Stimulated activated CD8-positive, alpha-beta memory T cell treated with anti-CD3 and anti-CD28 coated beads, Interleukin-15, amount 100 ng/mL, for 1 hour (primary cell): ENCODE measurements around the gene NTHL1.

Experiments
- DNase-seq: peaks from one replicate; pipeline ENCODE4 v3.0.0-alpha.2; 2020; ENCODE audit warnings: low read depth

The NTHL1 gene

GRCh38 chr16:2008009-2008526 is 39.6 kb downstream of the NTHL1 start:
- no peak for DNase-seq

GRCh38 chr16:2007081-2007836 is 40.4 kb downstream of the NTHL1 start:
- DNase-seq, result no peak

DNA sequence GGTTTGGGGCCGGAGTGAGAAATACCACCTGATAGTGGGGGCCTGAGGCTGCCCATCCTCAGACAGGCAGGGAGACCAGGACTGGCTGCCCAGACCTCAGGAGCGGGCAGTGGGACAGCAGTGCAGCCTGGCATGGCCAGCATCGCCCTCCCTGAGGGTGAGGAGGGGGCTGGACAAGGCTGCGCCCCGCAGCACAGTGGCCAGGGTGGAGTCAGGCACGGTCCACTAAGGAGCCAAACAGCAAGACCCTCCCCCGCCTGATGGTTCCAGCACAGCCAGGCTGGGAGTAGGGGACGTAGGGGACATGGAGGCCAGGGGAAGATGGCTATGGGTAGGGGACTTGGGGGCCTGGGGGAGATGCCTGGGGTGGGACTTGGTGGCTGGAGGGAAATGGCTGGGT is 41.3 kb downstream of the NTHL1 start:
- no peak for DNase-seq

- no peak for DNase-seq
Measured at GRCh38 chr16:2005646-2006045, 42.0 kb downstream of the NTHL1 start.

DNA sequence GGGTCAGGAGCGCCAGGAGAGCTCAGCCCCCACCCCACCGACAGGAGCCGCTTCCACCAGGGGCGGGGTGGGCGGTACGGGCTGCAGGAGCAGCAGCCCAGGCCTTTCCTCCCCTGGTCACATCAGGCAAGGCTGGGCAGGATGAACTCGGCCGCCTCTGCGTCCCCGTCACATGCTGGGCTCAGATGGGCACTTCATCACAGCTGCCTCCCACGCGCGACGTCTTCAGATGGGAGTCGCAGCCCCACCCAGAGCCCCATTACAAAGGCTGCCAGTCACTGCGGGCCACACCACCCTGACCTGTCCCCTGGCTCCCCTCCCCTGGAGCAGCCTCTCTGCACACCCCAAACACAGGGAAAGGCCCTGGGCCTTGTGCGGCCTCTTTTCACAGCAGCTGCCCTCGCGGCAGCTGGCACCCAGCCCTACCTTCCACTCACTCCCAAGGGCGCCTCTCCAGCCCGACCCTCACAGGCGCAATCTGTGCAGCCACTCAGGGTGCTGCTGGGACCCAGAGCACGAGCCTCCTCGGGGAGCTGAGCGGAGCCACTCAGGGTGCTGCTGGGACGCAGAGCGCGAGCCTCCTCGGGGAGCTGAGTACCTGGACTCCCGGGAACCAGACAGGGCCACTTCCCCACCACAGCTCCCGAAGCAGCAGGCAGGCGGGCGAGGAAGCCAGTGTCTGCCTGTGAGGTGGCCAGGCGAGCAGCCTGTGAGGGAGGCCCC is 42.7 kb downstream of the NTHL1 start:
- DNase-seq, result no peak

GRCh38 chr16:2003827-2004641 is 43.6 kb downstream of the NTHL1 start:
- DNase-seq, result peak; percentile 65

GRCh38 chr16:2003231-2003826 is 44.3 kb downstream of the NTHL1 start:
- no peak for DNase-seq

DNA sequence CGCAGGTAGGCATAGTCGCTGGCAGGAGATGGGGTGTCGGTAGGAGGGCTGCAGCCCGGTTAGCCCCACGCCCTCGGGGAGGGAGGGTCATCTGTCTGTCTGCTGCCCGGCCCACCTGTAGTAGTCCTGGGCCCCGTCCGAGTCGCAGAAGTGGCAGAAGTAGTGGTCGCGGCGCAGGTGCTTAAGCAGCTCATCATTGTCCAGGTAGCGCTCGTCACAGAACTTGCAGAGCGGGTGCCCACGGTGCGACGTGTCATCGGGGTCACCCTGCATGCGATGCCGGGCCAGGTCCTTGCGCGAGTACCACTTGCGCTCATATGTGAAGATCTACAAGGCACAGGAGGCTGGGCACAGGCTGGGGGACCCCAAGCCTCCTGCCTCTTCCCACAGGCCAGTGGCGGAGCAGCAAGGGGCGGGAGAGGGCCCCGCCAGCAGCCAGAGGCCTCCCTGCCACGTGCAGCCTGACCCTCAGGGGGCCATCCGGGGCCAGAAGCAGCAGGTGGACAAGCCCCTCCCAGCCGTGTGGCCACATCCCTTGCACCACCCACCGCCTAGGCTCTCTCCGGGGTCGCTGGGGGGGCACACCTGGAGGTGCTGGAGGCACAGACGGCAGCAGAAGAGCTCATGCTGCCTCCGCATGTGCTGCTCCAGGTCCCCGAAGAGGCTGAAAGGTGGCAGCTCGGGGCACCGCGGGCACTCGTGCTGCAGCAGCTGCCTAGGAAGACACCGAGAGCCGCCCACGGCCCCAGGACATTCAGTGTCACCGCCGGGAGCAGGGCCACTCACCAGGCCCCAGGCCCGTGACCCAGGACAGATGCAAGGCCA is 45.0 kb downstream of the NTHL1 start:
- no peak for DNase-seq

DNA sequence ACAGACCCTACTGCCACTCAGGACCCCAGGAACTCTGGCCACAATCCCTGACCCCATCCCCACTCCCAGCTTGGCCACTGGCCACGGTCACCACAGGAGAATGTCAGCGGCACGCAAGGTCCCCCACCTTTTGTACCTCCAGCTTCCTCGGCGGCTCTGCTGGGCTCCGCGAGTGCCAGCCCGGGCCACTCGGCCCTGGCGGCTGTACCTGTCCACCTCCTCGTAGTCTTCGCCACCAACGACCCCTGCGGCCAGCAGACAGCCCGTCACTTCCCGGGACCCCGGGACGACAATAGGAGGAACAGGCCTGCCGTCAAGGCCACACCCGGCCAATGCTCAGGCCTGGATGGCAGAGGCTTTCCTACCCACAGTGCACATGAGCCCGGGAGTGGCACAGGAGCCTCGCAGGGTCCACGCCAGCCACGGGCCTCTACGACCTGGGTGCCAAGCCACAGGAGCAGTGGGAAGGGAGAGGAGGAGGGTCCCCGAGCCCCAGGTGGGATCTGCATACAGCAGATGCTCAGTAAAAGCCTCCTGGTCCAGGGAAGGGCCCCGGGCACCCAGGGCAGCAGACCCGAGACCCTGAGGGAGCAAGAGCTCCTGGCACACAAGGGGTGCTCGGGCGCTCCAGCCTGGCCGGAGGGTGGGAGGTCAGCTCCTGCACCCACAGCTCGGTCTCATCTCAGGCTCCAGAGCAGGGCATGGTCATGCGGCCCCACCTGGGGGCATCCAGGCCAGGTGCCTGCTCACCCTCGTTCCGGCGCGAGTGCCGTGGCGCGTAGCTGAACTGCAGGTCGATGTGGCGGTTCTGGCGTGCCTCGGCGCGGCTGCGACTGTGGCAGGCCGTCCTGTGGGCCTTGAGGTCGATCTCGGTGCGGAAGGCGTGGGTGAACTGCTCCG is 45.9 kb downstream of the NTHL1 start:
- DNase-seq, result no peak

DNA sequence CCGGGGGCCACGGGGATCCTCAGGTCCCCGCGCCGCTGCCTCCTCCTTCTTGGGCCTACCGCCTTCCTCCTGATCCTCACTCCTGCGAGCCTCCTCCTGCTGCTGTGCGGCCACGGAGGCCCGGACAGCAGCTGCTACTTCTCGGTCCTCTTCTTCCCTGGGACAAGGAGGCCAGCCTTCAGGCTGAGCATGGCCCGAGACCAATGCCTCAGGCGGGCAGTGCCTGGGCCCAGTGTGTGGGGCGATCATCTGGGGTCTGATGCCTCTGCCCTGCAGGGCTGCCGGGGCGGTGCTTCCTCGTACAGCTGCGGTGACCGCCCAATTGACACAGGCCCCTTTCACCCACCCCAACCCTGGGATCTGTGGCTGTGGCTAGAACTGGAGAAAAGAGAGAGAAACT is 46.6 kb downstream of the NTHL1 start:
- no peak for DNase-seq

DNA sequence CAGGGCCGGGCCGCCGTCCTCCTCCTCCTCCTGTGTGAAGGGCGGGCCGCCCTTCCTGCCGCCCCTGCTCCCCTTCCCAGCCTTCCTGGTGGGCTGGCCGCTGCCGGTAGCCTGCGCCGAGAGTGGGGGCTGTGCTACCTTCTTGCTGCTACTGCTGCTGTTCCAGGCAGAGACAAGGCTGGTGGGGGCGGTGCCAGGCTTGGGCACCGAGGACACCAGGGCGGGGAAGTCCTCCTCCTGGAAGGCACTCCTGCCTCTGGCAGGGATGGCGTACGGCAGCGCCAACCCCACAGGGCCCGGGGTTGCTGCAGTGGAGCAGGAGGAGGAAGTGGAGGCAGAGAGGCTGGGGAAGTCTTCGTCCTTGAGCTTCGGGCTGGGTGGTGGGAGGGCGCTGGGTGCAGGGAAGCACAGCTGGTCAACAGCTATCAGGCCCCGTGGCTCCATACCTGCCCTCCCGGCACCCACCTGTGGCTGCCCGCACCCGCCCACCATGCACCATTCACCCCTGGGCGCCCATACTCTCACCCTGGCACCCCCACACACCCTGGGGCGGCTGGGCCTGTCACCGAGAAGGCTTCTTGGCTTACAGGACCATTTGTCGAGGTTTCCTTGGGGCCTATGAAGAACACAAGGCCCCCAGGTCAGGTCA is 47.6 kb downstream of the NTHL1 start:
- no peak for DNase-seq

GRCh38 chr16:1998852-1999801 is 48.5 kb downstream of the NTHL1 start:
- DNase-seq, result no peak

DNA sequence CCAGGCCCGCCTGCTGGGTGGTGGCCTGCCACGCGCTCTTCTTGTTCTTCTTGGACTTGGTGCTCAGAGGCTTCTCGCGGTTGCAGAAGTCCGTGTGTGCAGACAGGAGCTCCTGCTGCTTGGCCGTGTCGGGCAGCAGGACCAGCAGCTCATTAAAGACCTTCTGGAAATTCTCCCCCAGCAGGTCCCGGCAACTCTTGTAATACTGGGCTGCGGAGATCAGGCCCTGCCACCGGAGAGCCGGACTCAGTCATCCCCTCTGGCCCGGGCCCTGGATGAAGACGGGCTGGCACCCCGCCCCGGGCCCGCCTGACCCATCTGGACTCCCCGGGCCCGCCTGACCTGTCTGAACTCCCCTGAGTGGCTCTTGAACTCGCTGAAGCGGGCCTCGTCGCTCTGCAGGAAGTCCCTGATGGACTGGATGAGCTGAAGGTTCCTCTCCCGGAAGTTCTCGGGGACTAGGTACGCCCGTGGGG is 49.2 kb downstream of the NTHL1 start:
- no peak for DNase-seq

DNA sequence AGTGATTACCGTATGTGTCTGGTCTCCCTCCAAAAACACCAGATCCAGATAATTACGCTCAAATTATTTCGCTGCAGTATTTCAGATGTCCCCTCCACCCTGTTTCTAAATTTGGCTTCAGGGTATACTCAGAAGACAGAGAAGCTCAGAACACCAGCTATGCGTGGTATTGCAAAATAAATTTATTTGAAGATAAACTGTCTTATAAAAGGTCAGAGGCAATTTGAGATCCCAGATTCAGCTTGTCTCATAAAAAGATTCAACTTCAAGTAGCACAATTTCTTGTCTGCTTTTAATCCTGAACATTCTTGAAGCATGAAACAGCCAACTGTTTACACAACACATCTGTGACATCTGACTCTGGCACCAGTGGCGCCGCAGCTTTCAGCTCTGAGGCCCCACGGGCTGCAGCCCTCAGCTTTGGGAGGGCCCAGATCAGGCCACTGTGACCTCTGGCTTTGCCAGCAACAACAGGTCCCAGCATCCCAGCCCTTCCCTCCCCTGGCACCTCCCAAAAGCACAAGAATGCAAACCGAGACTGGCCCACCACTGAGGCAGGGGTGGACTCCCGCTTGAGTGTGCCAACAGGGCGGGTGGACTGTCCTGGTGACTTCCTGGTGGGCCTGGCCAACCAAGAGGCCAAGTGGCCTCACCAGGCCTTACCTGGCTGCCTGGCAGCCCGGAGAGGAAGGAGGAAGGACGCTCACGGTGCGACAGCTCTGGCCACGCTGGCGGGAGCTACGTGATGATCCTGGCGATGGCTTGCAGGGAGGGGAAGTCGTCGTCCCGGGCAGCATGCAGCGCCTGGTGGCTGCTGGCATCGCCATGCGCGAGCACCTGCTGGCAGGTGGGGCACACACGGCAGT is 49.9 kb downstream of the NTHL1 start:
- DNase-seq, result no peak

- DNase-seq, result no peak
Measured at GRCh38 chr16:1993731-1994131, 53.9 kb downstream of the NTHL1 start.

DNA sequence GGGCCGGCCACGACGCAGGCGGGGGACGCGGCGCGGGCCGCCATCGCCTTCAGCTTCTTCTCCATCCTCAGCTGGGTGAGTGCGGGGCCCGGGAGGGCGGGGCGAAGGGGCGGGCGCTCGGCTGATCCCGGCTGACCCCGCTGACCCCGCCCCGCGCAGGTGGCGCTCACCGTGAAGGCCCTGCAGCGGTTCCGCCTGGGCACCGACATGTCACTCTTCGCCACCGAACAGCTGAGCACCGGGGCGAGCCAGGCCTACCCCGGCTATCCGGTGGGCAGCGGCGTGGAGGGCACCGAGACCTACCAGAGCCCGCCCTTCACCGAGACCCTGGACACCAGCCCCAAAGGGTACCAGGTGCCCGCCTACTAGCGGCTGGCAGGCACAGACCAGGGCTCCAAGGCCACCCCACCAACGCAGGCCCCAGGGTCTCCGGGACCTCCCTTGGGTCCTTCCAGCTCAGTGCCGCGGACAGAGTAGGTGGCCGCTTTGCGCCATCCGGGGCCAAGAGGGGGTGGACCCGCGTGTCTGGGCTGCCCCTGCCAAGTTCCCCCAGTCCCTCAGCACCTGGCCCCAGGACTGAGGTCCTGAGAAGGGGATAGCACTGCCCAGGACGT is 54.8 kb downstream of the NTHL1 start:
- DNase-seq, result no peak
